NCI-H2196 treated with DMSO at 0.1 percent for 48 hours (cell line): ENCODE results near the gene MGAT2.
"Not testable (repeated sequence)": the region's sequence is repeated elsewhere in the genome, so short reads cannot be mapped to it uniquely, and the experiment has no call there.

Experiments
- DNase-seq: peaks from one replicate; lab custom pipeline; 2025; ENCODE audit not compliant: unreplicated experiment; lab: John Stamatoyannopoulos, UW

MGAT2 gene

DNA sequence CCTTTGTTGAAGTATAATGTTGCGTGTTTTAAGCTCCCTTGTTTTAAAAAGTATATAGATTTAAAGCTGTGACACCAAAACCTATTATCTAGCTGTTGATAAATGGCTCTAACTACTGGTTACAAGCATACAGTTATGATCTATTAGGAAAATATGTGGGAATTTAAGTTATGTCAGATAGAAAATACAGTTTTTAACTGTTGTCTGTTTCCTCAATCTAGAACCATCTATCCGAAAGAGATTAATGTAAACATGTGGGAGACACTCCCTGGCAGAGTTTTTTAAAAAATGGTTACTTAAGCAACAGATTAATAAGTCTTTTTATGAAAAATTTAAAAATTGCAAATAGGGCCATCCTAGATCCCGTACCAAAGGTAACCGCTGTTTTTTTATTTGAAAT lies 8.3 kb upstream of the MGAT2 start:
- no peak for DNase-seq

DNA sequence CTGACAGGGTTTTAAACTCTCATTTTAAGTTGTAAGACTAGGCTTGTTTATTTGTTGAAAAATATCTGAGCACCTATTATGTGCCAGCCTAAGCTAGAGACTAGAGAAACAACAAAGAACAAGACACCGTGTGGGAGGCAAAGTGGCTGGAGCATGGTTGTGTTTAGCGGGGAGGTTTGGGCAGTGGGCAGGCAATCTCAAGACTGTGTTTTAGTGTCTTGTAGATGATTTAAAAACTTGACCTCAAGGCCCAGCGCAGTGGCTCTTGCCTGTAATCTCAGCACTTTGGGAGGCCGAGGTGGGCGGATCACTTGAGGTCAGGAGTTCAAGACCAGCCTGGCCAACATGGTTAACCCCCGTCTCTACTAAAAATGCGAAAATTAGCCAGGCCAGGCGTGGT lies 7.9 kb upstream of the MGAT2 start:
- no peak for DNase-seq

GRCh38 chr14:49614196-49614595 lies 6.4 kb upstream of the MGAT2 start:
- no peak for DNase-seq

GRCh38 chr14:49615776-49616175 lies 4.8 kb upstream of the MGAT2 start:
- no peak for DNase-seq

DNA sequence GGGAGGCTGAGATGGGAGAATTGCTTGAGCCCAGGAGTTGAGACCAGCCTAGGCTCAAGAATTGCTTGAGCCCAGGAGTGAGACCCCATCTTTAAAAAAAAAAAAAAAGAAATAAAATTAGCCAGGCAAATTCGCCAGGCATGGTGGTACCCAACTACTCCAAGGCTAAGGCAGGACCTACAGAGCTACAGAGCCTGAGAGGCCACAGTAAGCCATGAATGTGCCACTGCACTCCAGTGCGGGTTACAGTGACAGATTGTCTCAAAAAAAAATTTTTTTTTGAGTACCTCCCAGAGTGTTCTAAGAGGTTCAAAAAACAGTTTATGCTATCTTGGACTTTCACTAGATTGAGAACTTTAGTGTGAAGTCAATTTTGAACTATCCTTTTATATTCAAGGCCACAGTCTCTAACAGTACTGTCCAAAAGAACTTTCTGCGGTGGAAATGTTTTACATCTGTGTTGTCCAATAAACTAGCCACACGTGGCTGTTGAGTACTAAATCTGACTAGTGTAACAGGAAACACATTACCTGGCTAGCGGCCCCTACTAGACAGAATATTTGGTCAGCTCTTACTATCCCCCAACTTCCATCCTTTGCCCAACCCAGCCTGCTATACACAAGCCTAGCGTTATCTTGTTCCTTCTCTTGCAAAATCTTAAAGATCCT lies 2.6 kb upstream of the MGAT2 start:
- DNase-seq: no peak

- not testable (repeated sequence) for DNase-seq
Measured at GRCh38 chr14:49619273-49619672, 1.3 kb upstream of the MGAT2 start.

- DNase-seq: no peak
Measured at GRCh38 chr14:49619730-49620129, 869 bp upstream of the MGAT2 start.

- DNase-seq: no peak
Measured at GRCh38 chr14:49621114-49621881, 699 bp downstream of the MGAT2 start.

DNA sequence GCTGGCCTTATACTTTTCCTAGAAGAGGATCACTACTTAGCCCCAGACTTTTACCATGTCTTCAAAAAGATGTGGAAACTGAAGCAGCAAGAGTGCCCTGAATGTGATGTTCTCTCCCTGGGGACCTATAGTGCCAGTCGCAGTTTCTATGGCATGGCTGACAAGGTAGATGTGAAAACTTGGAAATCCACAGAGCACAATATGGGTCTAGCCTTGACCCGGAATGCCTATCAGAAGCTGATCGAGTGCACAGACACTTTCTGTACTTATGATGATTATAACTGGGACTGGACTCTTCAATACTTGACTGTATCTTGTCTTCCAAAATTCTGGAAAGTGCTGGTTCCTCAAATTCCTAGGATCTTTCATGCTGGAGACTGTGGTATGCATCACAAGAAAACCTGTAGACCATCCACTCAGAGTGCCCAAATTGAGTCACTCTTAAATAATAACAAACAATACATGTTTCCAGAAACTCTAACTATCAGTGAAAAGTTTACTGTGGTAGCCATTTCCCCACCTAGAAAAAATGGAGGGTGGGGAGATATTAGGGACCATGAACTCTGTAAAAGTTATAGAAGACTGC lies 1.5 kb downstream of the MGAT2 start:
- no peak for DNase-seq

DNA sequence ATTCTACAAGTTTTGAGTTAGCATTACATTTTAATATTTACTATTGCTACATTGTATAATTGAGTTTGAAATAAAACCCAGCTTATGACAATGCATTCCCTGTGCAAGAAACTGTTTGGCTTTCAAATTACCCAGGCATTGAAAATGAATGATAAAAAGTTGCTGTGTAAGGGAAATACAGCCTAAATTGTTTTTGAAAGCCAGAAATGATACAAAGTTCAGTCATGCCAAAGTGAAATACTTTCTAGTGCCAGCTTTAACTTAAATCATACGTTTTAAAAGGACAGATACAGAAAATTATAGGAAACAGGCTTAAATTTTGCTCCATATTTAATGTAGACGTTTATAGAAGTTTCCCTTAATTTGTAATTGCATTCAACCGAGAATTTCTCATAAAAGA lies 2.8 kb downstream of the MGAT2 start:
- DNase-seq: no peak

DNA sequence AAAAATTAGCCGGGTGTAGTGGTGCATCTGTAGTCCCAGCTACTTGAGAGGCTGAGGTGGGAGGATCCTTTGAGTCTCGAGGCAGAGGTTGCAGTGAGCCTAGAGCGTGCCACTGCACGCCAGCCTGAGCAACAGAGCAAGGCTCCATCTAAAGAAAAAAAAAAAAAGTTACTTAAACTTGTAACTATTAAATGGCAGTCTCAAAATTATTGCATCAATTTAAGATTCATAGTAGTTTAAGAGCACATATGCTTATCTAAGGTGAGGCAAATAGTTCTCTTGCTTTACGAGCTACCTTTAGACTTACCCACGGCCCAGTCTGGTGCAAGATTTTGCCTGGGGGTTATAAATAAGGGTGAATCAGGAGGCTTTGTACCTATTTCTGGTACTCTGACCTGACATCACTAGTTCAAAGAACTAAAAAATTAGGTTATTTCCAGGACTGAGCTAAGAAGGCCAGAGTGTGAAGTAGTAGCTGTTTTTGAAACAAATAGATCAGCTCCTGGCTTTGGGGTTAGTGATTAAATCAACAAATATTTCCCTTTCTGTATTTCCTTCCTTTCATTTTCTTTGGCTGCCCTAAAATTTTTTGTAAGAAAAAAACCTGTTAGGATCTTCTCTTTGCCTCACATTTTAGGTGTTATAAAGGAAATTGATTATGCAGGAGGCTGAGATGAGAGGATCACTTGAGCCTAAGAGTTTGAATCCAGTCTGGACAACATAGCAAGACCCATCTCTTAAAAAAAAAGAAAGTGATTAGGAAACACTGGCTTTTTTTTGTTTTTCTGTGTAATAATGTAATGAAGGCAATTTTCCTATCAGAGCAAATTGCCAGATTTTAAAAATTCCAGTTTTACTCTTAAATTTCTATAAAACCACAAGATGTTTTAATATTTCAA lies 3.6 kb downstream of the MGAT2 start:
- no peak for DNase-seq

GRCh38 chr14:49633640-49634546 lies 13.3 kb downstream of the MGAT2 start:
- DNase-seq: peak; percentile 86

DNA sequence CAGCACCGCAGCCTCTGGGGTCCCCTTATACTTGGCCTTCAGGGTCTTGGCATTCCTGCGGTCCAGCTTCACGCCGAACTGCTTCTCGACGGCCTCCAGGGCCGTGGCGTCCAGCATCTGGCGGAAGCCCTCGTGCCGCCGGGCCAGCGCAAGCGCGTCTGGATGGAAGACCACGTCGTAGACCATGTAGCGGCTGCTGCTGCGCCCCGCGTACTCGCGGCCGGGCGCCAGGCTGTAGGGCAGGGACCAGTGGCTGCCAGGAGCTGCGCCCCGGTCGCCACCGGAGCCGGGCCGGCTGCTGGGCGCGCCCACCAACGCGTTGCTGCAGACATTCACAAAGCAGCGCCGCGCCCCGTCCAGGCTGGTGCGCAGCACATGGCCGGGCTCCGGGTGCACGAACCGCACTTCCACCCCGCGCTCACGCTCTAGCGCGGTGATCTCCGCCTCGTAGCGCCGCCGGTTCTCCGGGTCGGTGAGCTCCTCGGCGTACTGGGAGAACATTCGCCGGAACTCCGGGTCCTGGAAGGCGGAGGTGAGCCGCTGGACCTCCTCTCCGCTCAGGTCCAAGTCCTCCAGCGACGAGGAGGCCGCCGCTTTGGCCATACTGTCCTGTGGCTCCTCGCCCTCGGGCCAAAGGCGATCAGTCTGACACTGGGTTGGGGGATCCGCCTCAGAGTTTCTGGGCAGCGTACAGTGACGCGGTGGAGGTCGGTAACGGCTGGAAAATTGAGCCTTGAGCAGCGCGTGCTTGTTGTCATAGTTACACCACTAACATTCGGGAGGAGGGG lies 14.1 kb downstream of the MGAT2 start, which contains the start of gene DNAAF2:
Gene DNAAF2 (minus strand): TSS at position 698 of the 788 bp plus-strand sequence. CDS start 95 bp downstream, at position 603.
- peak; percentile 53 for DNase-seq

- DNase-seq: no peak
Measured at GRCh38 chr14:49636866-49637265, 16.3 kb downstream of the MGAT2 start.

- DNase-seq: no peak
Measured at GRCh38 chr14:49637534-49638078, 17.0 kb downstream of the MGAT2 start.

DNA sequence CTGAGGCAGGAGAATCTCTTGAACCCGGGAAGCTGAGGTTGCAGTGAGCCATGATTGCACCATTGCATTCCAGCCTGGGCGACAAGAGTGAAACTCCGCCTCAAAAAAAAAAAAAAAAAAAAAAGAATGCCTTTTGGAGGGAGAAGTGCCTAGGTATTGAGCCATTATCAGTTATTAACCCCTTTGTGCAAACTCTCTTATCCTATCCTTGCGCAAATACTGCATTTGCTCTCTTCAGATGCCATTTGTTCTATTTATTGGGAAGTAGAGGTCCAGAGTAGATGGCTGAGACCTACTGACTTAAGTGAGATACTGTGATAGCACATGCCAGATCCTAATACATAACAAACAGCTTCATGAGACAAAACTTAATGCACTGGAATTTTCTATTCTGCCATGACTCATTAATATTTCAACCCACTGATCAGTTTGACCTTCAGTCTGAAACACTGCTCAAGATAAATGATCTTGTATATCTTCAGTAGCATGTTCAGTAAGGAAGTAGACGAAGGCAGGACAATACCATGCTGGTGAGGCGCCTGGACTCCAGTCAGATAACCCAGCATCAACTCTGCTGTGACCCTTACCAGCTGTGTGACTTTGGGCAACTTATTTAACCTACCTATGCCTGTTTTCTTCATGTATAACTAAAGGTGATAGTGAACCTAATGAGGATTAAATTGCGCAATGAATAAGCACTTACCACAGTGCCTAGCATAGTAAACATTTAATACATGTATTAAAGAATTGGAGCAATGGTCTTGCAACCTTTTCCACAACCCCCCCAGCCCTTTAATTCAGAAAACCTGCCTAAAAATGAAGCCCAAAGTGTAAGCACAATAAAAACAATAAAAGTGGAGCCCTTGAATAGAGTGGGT lies 20.2 kb downstream of the MGAT2 start:
- DNase-seq: no peak

- DNase-seq: no peak
Measured at GRCh38 chr14:49641697-49642129, 21.1 kb downstream of the MGAT2 start.

GRCh38 chr14:49642163-49642562 lies 21.6 kb downstream of the MGAT2 start:
- DNase-seq: no peak
